Measurements from ENCODE around the gene MEOX2. TPM values are rescaled to one million over a fixed set of nuclear protein-coding genes. Genes with fewer than 3 reads are reported as not detected.

MEOX2 gene
- total RNA-seq, 1 experiment from 2014 or later, result not detected

DNA sequence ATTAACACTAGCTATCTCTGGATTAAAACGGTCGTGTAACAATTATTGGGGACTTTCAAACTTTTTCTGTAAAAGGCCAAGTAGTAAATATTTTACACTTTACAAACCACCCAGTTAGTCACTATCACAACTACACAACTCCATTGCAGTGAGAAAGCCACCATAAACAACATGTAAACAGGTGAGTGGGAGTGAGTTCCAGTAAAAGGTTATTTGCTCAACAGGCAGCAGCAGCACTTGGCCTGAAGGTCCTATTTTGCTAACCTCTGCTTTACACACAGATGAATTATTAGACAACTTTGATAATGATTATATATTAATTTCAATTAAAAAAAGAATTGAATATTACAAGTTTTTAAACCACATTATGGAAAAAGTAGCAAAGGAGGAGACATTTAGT lies 108.9 kb downstream of the MEOX2 start:
- no peak overlapping the region for H3K27ac Mint-ChIP-seq (ENCODE audit: unreplicated experiment)
- no peaks in the 10 kb centered on the region for H3K27me3 ChIP-seq (replicated peaks; ENCODE audit: control insufficient read depth, insufficient read depth, low read length)
- no peaks in the 10 kb centered on the region for H3K4me1 Mint-ChIP-seq (ENCODE audit: low read depth, unreplicated experiment)
- POLR2A ChIA-PET, result no interaction called here
- no peaks in the 10 kb centered on the region for H3K4me1 ChIP-seq
- CTCF ChIA-PET, result no interaction called here
- no peaks in the 10 kb centered on the region for H3K36me3 ChIP-seq (ENCODE audit: control insufficient read depth, insufficient read depth, low read length)
- intact Hi-C loops (cut with micrococcal nuclease; ENCODE audit: unreplicated experiment), result no loop called here
- no peaks in the 10 kb centered on the region for H3K9me3 ChIP-seq
- H3K27me3 Mint-ChIP-seq (ENCODE audit: insufficient read depth, unreplicated experiment), result no peaks in the 10 kb centered on the region
- H3K36me3 Mint-ChIP-seq (ENCODE audit: insufficient read depth, unreplicated experiment), result no peaks in the 10 kb centered on the region
- H3K4me3 ChIP-seq (ENCODE audit: low read depth, low read length), result no peak overlapping the region
- H3K4me3 Mint-ChIP-seq (ENCODE audit: unreplicated experiment), result no peak overlapping the region
- BruUV-seq (replicated peaks), result no TSS peak
- TF ChIP-seq, protein P1, sequence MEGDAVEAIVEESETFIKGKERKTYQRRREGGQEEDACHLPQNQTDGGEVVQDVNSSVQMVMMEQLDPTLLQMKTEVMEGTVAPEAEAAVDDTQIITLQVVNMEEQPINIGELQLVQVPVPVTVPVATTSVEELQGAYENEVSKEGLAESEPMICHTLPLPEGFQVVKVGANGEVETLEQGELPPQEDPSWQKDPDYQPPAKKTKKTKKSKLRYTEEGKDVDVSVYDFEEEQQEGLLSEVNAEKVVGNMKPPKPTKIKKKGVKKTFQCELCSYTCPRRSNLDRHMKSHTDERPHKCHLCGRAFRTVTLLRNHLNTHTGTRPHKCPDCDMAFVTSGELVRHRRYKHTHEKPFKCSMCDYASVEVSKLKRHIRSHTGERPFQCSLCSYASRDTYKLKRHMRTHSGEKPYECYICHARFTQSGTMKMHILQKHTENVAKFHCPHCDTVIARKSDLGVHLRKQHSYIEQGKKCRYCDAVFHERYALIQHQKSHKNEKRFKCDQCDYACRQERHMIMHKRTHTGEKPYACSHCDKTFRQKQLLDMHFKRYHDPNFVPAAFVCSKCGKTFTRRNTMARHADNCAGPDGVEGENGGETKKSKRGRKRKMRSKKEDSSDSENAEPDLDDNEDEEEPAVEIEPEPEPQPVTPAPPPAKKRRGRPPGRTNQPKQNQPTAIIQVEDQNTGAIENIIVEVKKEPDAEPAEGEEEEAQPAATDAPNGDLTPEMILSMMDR (IDR thresholded peaks at IDR 0.05; ENCODE audit: insufficient read depth in 1 of 2, low read depth in 1 of 2, low read length in 1 of 2, severe bottlenecking in 1 of 2, unreplicated experiment in 1 of 2), result no peak
- no peak for DNase-seq
- H3K9me3 Mint-ChIP-seq (ENCODE audit: unreplicated experiment), result no peaks in the 10 kb centered on the region

DNA sequence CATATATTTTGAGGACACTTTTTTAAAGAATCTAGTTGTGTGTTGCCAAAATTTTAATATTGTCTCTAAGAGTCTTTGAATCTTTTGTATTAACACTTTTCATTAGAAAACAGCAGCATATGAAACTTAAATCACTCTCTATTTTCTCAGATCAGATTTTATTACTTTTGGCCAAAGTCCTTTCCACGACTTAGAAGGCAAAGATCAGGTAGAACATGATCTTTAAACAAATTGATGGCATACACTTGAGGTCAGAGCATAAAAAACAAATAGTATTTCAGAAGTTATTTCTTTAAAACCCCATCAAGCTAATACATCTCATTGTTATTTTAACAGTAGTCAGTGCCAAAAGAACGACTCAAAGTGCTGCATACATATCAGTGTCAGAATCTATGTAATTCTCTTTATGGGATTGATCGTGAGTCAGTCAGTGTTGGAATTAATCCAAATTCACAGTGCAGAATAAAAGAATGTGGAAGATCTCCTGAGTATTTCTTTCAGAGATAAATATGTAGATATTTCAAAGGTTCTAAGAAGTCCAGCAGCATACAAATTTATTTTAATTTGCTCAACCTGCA lies 115.1 kb downstream of the MEOX2 start:
- ChIA-PET CTCF (no interaction called here), POLR2A (no interaction called here)
- BruUV-seq (replicated peaks), result no TSS peak
- no peak for DNase-seq
- TF ChIP-seq, protein P1 (IDR thresholded peaks at IDR 0.05; ENCODE audit: insufficient read depth in 1 of 2, low read depth in 1 of 2, low read length in 1 of 2, severe bottlenecking in 1 of 2, unreplicated experiment in 1 of 2), result no peak
- Histone ChIP-seq H3K27me3 (replicated peaks; ENCODE audit: control insufficient read depth, insufficient read depth, low read length) (no peaks in the 10 kb centered on the region), H3K4me1 (no peaks in the 10 kb centered on the region), H3K4me3 (ENCODE audit: low read depth, low read length) (no peak overlapping the region), H3K9me3 (no peaks in the 10 kb centered on the region), H3K36me3 (ENCODE audit: control insufficient read depth, insufficient read depth, low read length) (no peaks in the 10 kb centered on the region)
- no peaks in the 10 kb centered on the region for H3K36me3 Mint-ChIP-seq (ENCODE audit: insufficient read depth, unreplicated experiment)
- H3K27me3 Mint-ChIP-seq (ENCODE audit: insufficient read depth, unreplicated experiment), result no peaks in the 10 kb centered on the region
- H3K4me3 Mint-ChIP-seq (ENCODE audit: unreplicated experiment), result no peak overlapping the region
- intact Hi-C loops (cut with micrococcal nuclease; ENCODE audit: unreplicated experiment), result no loop called here
- no peaks in the 10 kb centered on the region for H3K9me3 Mint-ChIP-seq (ENCODE audit: unreplicated experiment)
- no peak overlapping the region for H3K27ac Mint-ChIP-seq (ENCODE audit: unreplicated experiment)
- no peaks in the 10 kb centered on the region for H3K4me1 Mint-ChIP-seq (ENCODE audit: low read depth, unreplicated experiment)

DNA sequence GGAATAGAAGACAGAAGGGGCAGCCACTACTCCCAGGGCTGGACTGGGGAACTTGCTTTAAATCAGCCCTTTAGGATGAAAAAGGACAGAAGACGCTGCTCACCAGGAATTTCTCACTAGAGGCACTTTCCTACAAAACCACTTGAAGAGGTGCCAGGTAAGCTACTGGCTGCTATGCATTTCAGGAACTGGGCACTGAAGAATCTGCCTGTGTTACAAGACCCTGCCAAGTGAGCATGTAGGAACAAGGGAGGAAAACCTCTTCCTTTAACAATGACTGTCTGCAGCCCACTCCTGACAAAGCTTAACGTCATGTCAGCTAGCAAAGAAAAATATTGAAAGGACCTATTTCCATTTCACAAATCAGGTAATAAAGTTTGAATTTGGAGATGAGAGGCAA lies 118.8 kb downstream of the MEOX2 start:
- Mint-ChIP-seq H3K4me1 (ENCODE audit: low read depth, unreplicated experiment) (no peaks in the 10 kb centered on the region), H3K27ac (ENCODE audit: unreplicated experiment) (no peak overlapping the region), H3K27me3 (ENCODE audit: insufficient read depth, unreplicated experiment) (no peaks in the 10 kb centered on the region), H3K36me3 (ENCODE audit: insufficient read depth, unreplicated experiment) (no peaks in the 10 kb centered on the region), H3K4me3 (ENCODE audit: unreplicated experiment) (no peak overlapping the region), H3K9me3 (ENCODE audit: unreplicated experiment) (no peaks in the 10 kb centered on the region)
- TF ChIP-seq, protein P1 (IDR thresholded peaks at IDR 0.05; ENCODE audit: insufficient read depth in 1 of 2, low read depth in 1 of 2, low read length in 1 of 2, severe bottlenecking in 1 of 2, unreplicated experiment in 1 of 2), result no peak
- Histone ChIP-seq H3K4me1 (no peaks in the 10 kb centered on the region), H3K4me3 (ENCODE audit: low read depth, low read length) (no peak overlapping the region), H3K9me3 (no peaks in the 10 kb centered on the region), H3K36me3 (ENCODE audit: control insufficient read depth, insufficient read depth, low read length) (no peaks in the 10 kb centered on the region), H3K27me3 (replicated peaks; ENCODE audit: control insufficient read depth, insufficient read depth, low read length) (no peaks in the 10 kb centered on the region)
- intact Hi-C loops (cut with micrococcal nuclease; ENCODE audit: unreplicated experiment), result no loop called here
- ChIA-PET POLR2A (no interaction called here), CTCF (no interaction called here)
- no peak for DNase-seq
- no TSS peak for BruUV-seq (replicated peaks)

All from Caco-2 (cell line).